Measurements from ENCODE around the gene GALNTL6.
"Not testable (repeated sequence)": the region's sequence is repeated elsewhere in the genome, so short reads cannot be mapped to it uniquely, and the experiment has no call there.

GALNTL6 gene

GRCh38 chr4:172895699-172896098 lies 1082.5 kb downstream of the GALNTL6 start:
- DNase-seq: no peak

GRCh38 chr4:172897046-172897445 lies 1083.8 kb downstream of the GALNTL6 start:
- DNase-seq: no peak

DNA sequence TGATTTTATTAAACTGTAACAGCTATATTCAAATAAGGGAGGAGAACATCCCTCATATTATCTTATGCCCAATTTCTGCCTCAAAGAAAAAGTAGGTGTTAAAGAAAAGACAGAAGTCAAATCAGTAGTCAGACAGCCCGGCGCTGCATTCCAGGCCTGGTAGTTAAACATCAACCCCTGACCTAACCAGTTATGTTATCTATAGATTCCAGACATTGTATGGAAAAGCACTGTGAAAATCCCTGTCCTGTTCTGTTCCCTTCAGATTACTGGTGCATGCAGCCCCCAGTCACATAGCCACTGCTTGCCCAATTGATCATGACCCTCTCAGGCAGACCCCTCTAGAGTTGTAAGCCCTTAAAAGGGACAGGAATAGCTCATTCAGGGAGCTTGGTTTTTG lies 1085.5 kb downstream of the GALNTL6 start:
- DNase-seq: no peak

DNA sequence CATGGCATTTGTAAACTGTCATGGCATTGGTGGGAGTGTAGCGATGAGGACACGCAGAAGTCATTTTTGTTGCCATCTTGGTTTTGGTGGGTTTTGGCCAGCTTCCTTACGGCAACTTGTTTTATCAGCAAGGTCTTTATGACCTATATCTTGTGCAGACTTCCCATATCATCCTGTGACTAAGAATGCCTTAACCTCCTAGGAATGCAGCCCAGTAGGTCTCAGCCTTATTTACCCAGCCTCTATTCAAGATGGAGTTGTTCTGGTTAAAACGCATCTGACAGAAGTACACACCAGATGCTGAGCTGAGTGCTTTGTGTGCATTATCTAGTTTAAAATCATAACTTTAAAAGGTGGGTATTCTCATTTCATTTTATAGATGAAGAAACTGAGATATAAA lies 1086.7 kb downstream of the GALNTL6 start:
- no peak for DNase-seq

- no peak for DNase-seq
These were observed 1087.7 kb downstream of the GALNTL6 start for GRCh38 chr4:172900900-172901299.

DNA sequence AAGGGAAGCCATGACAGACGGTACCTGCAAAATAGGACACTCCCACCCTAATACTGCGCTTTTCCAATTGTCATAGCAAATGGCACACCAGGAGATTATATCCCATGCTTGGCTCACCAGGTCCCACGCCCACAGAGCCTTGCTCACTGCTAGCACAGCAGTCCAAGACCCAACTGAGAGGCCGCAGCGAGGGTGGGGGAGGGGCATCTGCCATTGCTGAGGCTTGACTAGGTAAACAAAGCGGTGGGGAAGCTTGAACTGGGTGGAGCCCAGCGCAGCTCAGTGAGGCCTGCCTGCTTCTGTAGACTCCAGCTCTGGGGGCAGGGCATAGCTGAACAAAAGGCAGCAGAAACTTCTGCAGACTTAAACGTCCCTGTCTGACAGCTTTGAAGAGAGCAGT lies 1099.3 kb downstream of the GALNTL6 start:
- DNase-seq: not testable (repeated sequence)

- not testable (repeated sequence) for DNase-seq
These were observed 1104.2 kb downstream of the GALNTL6 start for GRCh38 chr4:172917403-172917802.

DNA sequence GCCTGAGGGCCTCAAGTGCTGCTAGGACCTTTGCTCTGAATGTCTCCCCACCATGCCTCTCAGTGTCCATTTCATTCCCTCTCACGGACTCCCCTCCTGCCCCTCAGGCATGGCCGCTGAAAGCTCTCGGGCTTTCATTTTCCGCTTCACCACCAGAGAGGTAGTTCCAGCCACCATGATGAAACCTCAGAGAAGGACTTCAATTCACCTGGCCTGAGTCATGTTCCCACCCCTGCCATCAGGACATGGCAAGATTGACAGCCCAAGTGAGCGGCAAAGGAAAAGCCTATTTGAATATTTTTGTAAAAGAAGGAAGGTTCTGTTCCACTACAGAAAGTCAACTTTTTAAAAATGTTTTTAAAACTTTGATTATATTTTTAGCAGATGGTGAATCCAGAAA lies 1106.1 kb downstream of the GALNTL6 start:
- DNase-seq: no peak

DNA sequence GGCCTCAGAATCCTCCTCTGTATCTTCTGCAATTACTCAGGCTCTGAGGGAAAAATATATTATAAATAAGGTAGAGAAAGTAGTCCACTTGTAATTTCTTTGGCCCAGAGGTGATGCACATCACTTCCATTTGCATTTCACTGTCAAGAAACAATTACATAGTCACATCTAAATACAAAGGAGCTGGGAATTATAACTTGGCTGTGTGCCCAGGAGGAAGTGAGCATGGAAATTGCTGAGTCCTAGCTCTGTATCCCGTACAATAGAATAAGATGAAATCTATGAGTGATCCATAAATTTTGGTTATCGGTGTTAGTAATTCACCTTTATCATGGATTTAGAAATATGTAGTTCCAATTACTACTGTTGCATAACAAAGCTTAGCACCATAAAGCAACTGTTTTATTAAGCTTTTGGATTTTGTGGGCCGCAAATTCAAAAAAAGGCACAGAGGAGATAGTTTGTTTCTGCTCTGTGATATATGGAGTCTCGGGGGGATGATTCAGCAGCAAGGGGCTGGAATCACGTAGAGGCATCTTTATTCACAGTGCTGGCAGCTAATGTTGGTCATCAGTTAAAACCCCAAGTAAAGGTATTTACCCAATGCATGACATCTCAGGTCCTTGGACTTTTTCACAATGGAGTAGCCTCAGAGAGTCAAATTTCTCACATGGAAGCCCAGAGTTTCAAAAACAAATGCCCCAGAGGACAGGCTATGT lies 1114.1 kb downstream of the GALNTL6 start:
- no peak for DNase-seq

DNA sequence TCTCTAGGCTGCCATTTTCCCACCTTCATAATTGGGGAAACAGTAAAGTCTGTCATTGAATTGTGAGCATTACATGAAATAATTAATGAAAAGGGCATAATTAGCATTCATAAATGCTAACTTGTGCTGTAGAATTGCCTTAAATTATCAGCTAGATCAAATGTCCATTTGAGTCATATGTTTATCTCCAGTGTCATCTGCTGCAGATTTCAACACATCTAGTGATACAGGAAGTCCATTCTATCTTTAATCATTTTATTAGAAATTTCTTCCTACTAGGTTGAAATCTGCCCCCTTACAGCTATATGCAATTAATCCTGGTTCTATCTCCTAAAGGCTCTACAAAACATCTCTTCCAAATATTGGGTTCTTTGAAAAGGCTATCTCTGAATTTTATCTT lies 1115.1 kb downstream of the GALNTL6 start:
- DNase-seq: no peak

DNA sequence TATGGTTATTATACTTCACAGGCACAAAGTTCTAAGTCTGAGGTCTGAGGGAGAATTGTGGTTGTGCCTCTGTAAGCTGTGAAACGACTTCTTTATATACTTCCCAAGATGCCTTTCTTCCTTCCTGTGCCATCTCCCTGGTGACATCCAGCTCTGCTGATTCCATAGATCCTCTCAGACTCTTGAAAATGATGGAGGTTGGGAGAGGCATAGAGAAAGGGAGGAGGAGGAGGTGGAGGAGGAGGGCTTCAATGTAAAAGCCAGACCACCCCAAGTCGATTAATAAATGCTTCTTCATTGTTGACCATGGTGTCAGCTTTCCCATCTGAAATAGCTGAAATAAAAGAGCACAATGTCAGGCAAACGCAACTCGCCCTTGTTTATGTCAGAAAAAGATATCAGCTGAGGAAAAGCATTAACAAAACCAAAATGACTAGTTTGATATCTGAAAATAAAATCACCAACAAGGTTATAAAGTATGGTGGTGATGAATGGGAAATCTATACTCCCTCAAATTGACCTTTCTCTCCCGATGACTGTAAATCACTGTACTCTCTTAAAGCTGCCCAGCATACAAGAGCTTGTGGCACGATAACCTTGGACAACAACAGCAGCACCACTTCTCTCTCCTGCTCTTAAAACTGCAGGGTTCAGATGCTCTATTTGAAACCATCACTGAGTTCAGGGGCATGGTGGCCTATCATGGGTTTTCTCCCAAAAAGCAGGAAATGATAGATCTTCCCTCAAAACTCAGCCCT lies 1125.0 kb downstream of the GALNTL6 start:
- DNase-seq: no peak

DNA sequence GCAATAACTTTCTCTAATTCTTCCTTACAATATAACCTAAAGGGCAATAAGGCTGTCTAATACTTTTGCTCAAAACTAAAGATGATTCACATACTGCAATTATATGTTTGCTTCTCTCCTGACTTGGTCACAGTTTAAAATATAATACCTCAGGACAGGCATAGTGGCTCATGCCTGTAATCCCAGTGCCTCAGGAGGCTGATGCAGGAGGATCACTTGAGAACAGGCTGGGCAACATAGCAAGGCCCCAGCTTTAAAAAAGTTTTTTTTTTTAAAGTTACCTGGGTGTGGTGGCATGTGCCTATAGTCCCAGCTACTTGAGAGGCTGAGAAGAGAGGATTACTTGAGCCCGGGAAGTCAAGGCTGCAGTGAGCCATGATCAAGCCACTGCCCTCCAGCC lies 1125.7 kb downstream of the GALNTL6 start:
- no peak for DNase-seq

GRCh38 chr4:172942840-172943239 lies 1129.6 kb downstream of the GALNTL6 start:
- no peak for DNase-seq

DNA sequence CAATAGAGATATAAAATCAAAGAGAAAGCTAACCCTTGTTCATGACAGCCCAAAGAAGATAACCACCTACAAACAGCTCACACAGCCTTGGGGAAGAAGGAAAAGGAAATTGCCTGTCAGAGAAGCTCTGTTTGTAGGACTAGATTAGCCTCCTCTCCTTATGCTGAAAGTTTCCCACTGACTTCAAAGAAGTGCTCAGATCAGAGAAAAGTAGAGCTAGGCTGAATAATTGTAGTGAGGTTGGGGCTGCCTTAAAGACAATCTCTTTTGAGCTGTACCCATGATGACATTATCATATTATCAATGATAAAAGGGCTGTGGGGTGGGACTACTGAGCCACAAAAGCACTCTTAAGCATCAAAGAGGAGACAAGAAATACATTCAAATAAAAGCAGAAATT lies 1132.4 kb downstream of the GALNTL6 start:
- no peak for DNase-seq

DNA sequence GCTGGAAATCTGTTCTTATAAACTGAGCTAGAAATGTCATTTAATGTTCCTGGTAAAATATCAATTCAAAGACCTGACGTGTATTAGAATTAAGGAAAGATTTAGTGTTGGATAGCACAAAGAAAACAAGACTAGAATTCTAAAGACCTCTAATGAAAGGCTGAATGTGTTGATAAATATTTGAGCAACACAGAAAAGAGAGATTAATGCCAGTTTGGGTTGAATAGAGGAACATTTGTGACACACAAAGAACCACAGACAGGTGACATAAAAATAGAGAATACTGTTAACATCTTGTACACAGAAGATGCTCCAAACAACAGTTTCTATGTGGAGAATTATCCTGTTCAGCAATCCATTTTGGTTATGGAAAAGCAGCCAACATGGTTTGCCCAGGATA lies 1133.3 kb downstream of the GALNTL6 start:
- no peak for DNase-seq

DNA sequence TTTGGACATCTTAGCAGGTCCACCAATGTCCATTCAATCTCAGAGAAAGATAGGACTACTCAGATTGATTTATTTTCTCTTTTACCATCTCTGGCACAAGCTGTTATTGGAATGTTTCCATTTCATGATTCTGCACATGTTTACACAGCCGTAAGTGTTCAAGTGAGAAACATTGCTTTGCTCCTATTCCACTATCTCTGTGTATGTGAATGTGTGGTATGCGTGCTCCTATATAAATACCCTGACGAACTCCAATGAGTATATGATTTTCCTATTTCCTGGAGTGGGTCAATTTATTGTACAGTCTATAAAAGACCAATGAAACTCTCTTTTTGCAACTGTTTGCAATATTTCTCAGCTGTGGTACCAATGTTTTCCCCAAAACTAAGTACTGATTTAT lies 1134.4 kb downstream of the GALNTL6 start:
- no peak for DNase-seq

GRCh38 chr4:172950990-172951389 lies 1137.8 kb downstream of the GALNTL6 start:
- no peak for DNase-seq

DNA sequence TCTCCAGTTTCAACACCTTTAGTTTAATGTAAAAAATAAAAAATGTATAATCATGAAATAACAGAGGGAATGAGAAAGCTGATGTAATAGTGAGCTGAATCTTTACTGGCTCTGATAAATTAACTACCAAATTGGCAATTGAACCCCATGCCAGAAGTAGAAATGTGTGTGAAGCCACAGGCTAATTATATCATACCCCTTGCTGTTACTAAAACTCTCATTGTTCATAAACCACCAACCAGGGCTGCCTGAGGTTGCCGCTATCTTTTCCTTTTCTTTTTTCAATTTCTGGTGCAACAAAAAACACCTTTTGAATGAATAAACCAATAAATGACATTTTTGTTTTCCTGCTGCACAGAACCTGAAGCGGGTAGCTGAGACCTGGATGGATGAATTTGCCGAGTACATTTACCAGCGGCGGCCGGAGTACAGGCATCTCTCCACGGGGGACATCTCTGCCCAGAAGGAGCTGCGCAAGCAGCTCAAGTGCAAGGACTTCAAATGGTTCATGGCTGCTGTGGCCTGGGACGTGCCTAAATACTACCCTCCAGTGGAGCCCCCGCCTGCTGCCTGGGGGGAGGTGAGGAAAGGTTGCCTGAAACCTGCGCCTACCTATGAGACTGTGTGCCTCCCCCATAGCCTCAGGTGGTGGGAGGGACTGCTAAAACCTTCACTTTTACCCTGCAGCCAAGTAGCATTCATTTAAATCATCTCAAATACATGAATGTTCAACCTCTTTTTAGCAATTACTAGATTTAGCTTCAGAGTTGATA lies 1138.7 kb downstream of the GALNTL6 start:
- DNase-seq: no peak

DNA sequence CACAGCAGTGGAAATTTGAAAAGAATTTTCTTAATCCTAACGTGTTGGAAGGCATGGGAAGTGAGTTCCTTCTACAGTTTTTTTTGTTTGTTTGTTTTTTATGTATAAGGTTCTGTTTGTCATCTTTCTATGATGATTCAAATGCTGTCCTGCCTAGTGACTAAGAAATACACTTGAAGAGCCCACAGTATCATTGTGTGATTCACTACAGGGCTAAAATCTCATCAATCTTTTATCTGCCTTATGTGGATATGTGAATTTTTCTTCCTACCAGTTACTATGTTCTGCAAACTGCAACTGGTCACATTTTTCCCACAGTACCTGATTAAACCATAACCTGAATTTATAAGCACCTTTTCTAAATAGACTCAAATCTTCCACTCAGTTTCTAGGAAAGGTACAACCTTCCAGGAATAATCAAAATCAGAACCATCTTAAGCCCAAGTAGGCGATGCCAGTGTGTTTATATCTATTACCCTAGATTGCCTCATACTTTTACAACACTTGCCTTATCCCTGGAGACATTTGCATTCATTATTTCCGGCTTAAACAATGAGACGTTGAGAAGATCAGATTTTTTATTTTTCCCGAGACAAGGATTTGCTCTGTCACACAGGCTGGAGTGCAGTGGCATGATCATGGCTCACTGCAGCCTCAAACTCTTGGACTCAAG lies 1140.8 kb downstream of the GALNTL6 start:
- DNase-seq: no peak

DNA sequence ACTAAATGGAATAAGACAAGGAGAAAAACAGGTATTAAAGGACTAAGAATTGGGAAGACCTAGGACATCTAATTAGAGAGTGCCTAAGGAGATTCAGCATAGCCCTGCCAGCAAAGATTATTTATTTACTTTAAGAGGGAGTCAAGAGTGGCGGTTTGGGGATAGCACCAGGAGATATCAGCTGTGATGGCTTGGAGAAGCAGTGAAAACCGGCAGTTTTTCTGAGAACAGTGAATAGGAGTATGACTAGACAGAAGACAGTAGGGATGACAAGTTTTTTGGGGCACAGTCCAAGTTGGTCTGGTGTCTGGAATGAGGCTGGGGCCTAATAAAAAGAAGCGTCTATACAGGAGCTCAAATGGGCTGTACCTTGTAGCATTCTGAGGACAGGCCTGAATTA lies 1143.1 kb downstream of the GALNTL6 start:
- DNase-seq: not testable (repeated sequence)

DNA sequence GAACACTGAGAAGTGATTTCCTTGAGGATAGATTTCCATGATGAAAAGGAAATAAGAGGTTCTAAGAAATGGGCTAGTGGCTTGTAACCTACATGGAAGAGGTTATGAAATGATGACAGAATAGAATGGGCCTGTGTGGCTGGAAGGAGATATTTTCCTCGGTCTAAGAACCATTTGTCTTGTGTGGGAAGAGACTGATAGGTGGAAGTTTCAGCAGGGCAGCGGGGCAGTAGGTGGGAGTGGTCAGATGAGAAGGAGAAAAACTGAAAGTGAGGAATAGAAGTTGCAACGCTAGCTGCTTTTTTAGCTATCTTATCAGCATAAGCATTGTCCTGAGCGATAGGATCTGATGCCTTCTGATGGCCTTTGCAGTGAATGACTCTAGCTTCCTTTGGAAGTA lies 1144.0 kb downstream of the GALNTL6 start:
- DNase-seq: no peak

- no peak for DNase-seq
These were observed 1149.6 kb downstream of the GALNTL6 start for GRCh38 chr4:172962564-172963353.

Measured in CD4-positive, alpha-beta T cell treated with Interleukin-17A for 4 hours (primary cell).